HEK293T (cell line): ENCODE data around the gene EVC2.

ENCODE experiments used
- BHLHE40 ChIP-seq: fragments of 450-650 bp; IDR thresholded peaks from 2 replicates; pipeline ENCODE4 v1.6.1; 2016; ENCODE audit warnings: mild to moderate bottlenecking, moderate library complexity, borderline replicate concordance
- ELF4 ChIP-seq: fragments of 450-650 bp; IDR thresholded peaks from 2 replicates; pipeline ENCODE4 v1.6.1; 2017; ENCODE audit warnings: antibody characterized with exemption
- LEF1 ChIP-seq: fragments of 450-650 bp; IDR thresholded peaks from 2 replicates; pipeline ENCODE4 v1.6.1; 2017; ENCODE audit warnings: mild to moderate bottlenecking, borderline replicate concordance
- SP1 ChIP-seq: fragments of 450-650 bp; IDR thresholded peaks from 2 replicates; pipeline ENCODE4 v1.6.1; 2017
- ZNF384 ChIP-seq: fragments of 450-650 bp; IDR thresholded peaks from 2 replicates; pipeline ENCODE4 v1.6.1; 2016

GRCh38 chr4:5707778-5708448 lies 446 bp downstream of the EVC2 start:
- TF ChIP-seq LEF1: no peak
- TF ChIP-seq BHLHE40: no peak
- TF ChIP-seq ELF4: no peak
- no peak for TF ChIP-seq SP1
- no peak for TF ChIP-seq ZNF384
